IMR-90 (cell line): ENCODE measurements around the gene LPIN1. TPM values are rescaled to one million over a fixed set of nuclear protein-coding genes. Genes with fewer than 3 reads are reported as not detected.
"Not testable (repeated sequence)": the region's sequence is repeated elsewhere in the genome, so short reads cannot be mapped to it uniquely, and the experiment has no call there.

Experiments
- ATAC-seq: fragments of 200-7000 bp; cut with Tn5 transposase; 2 replicates; pipeline ENCODE4 v1.9.1; 2020; ENCODE audit warnings: low read depth, mild to moderate bottlenecking, moderate library complexity
- BruUV-seq: library from RNA; stranded (reverse); fragments of 400-500 nt; replicated peaks from 2 replicates; lab custom pipeline; 2021; lab: Mats Ljungman, UMichigan
- CTCF ChIA-PET: fragments of 300-600 bp; formaldehyde crosslinking; extraction: SDS; loops from one replicate; lab custom pipeline; 2021; ENCODE audit warnings: antibody characterized with exemption; lab: Yijun Ruan, JAX
- POLR2A ChIA-PET: fragments of 300-600 bp; sonication (Branson Sonifier 250); formaldehyde crosslinking; loops from one replicate; lab custom pipeline; 2022; ENCODE audit warnings: antibody characterized with exemption; ENCODE audit not compliant: unreplicated experiment; lab: Charles Lee
- DNase-seq: peaks from one replicate; pipeline ENCODE4 v3.0.0; 2013
- H2AFZ ChIP-seq: replicated peaks from 2 replicates; pipeline ENCODE3; 2013; ENCODE audit warnings: low read length, mild to moderate bottlenecking; ENCODE audit not compliant: poor library complexity
- H2AK5ac ChIP-seq: 2 replicates; pipeline ENCODE4 v1.6.1; 2013; ENCODE audit warnings: low read depth, low read length, inconsistent platforms
- H2AK9ac ChIP-seq: replicated peaks from 2 replicates; pipeline ENCODE3; 2013; ENCODE audit warnings: mild to moderate bottlenecking, low read depth, low read length, moderate library complexity; ENCODE audit not compliant: poor library complexity
- H2BK120ac ChIP-seq: 2 replicates; pipeline ENCODE4 v1.6.1; 2013; ENCODE audit warnings: low read depth, low read length, inconsistent platforms
- H2BK15ac ChIP-seq: 3 replicates; pipeline ENCODE4 v1.6.1; 2013; ENCODE audit warnings: low read depth, low read length, inconsistent platforms
- H2BK20ac ChIP-seq: 2 replicates; pipeline ENCODE4 v1.6.1; 2013; ENCODE audit warnings: low read depth, mild to moderate bottlenecking, inconsistent platforms, low read length, moderate library complexity
- H2BK5ac ChIP-seq: 2 replicates; pipeline ENCODE4 v1.6.1; 2013; ENCODE audit warnings: mild to moderate bottlenecking, low read depth, low read length, inconsistent platforms; ENCODE audit not compliant: poor library complexity, severe bottlenecking
- H3K14ac ChIP-seq: replicated peaks from 2 replicates; pipeline ENCODE4 v1.6.1; 2013; ENCODE audit warnings: low read depth, low read length, inconsistent platforms
- H3K18ac ChIP-seq: 2 replicates; pipeline ENCODE4 v1.6.1; 2013; ENCODE audit warnings: low read depth, low read length, control low read depth
- H3K23ac ChIP-seq: 2 replicates; pipeline ENCODE4 v1.6.1; 2013; ENCODE audit warnings: low read depth, low read length, inconsistent platforms
- H3K27ac ChIP-seq: 2 replicates; pipeline ENCODE4 v1.5.1; 2013; ENCODE audit warnings: mild to moderate bottlenecking, control low read depth, low read length; ENCODE audit not compliant: insufficient read depth
- H3K27me3 ChIP-seq: 2 replicates; pipeline ENCODE4 v1.6.1; 2013; ENCODE audit warnings: low read length; ENCODE audit not compliant: control insufficient read depth, insufficient read depth
- H3K36me3 ChIP-seq: 2 replicates; pipeline ENCODE4 v1.6.1; 2013; ENCODE audit warnings: low read length, mixed read lengths; ENCODE audit not compliant: control insufficient read depth, insufficient read depth
- H3K4ac ChIP-seq: 2 replicates; pipeline ENCODE4 v1.6.1; 2013; ENCODE audit warnings: low read depth, low read length, inconsistent platforms
- H3K4me1 ChIP-seq: 2 replicates; pipeline ENCODE4 v1.6.1; 2013; ENCODE audit warnings: low read length, mixed read lengths; ENCODE audit not compliant: control insufficient read depth, insufficient read depth
- H3K4me2 ChIP-seq: 2 replicates; pipeline ENCODE4 v1.6.1; 2013; ENCODE audit warnings: low read depth, mild to moderate bottlenecking, control low read depth, low read length, moderate library complexity
- H3K4me3 ChIP-seq: 2 replicates; pipeline ENCODE4 v1.5.1; 2013; ENCODE audit warnings: low read depth, mild to moderate bottlenecking, control low read depth, low read length, moderate library complexity; ENCODE audit not compliant: insufficient read depth
- H3K56ac ChIP-seq: 2 replicates; pipeline ENCODE4 v1.6.1; 2013; ENCODE audit warnings: low read length, inconsistent platforms; ENCODE audit not compliant: insufficient read depth; ENCODE audit errors: extremely low read depth
- H3K79me1 ChIP-seq, 2 experiments: 2 replicates each; pipeline ENCODE4 v1.6.1; 2013; ENCODE audit warnings: low read length in 2 of 2, inconsistent platforms in 1 of 2, low read depth in 1 of 2
- H3K9ac ChIP-seq: 2 replicates; pipeline ENCODE4 v1.6.1; 2013; ENCODE audit warnings: low read depth, low read length, control low read depth
- H3K9me1 ChIP-seq: 2 replicates; pipeline ENCODE4 v1.6.1; 2013; ENCODE audit warnings: low read length, inconsistent platforms; ENCODE audit not compliant: insufficient read depth
- H3K9me3 ChIP-seq: 2 replicates; pipeline ENCODE4 v1.6.1; 2013; ENCODE audit warnings: low read length; ENCODE audit not compliant: control insufficient read depth, insufficient read depth
- H4K20me1 ChIP-seq: 2 replicates; pipeline ENCODE4 v1.6.1; 2013; ENCODE audit warnings: low read length, inconsistent platforms; ENCODE audit not compliant: insufficient read depth
- H4K5ac ChIP-seq: 2 replicates; pipeline ENCODE4 v1.6.1; 2013; ENCODE audit warnings: mild to moderate bottlenecking, low read depth, low read length, control low read depth
- H4K8ac ChIP-seq, 2 experiments: 2 replicates each; pipeline ENCODE4 v1.6.1; 2013; ENCODE audit warnings: low read depth in 2 of 2, low read length in 2 of 2, control low read depth in 1 of 2, inconsistent platforms in 1 of 2
- H4K91ac ChIP-seq: 2 replicates; pipeline ENCODE4 v1.6.1; 2013; ENCODE audit warnings: low read depth, low read length, inconsistent platforms; ENCODE audit not compliant: insufficient read depth
- WGBS, 2 experiments: methylation state at CpG; one replicate each; pipeline versions ENCODE4 v1.1.5 to v1.1.7; 2013; ENCODE audit warnings: missing lambda C conversion rate in 2 of 2; ENCODE audit not compliant: insufficient read length in 1 of 2; ENCODE audit errors: extremely low coverage in 2 of 2; 5-methylcytosine and 5-hydroxymethylcytosine counted together
- dilution Hi-C: fragments of 300-500 bp; cut with HindIII; formaldehyde crosslinking; loops from one replicate; pipeline ENCODE4 v1.14.3; 2018; ENCODE audit warnings: low sequenced_read_pairs; ENCODE audit not compliant: unreplicated experiment
- in situ Hi-C: fragments of 300-500 bp; cut with MboI; formaldehyde crosslinking; loops from 3 replicates; pipeline ENCODE4 v1.14.3; 2019; ENCODE audit warnings: low sequenced_read_pairs, inconsistent platforms, mixed read lengths
- intact Hi-C: fragments of 100-400 bp; cut with micrococcal nuclease; formaldehyde crosslinking; loops from 2 replicates; pipeline ENCODE4 v1.10.0; 2022
- polyA plus RNA-seq, 3 experiments: library from polyadenylated mRNA; depleted of rRNA; stranded (reverse); fragments of >200 nt; gene quantifications; 2 replicates each; pipeline ENCODE4 v1.2.3, GENCODE V29; 2012; ENCODE audit warnings: low replicate concordance in 1 of 3
- total RNA-seq: library from RNA; depleted of rRNA; stranded (reverse); fragments of >200 nt; gene quantifications from 2 replicates; pipeline ENCODE4 v1.2.3, GENCODE V29; 2012

Gene LPIN1
- total and polyA plus RNA-seq, 2 of the 4 experiments (the other 2 are of a cell fraction) = 21.3 to 25.1 TPM

GRCh38 chr2:11822359-11822745, 75.9 kb downstream of the LPIN1 start:
- H3K56ac ChIP-seq, in situ Hi-C loops, H2BK15ac ChIP-seq, H3K4me2 ChIP-seq, H3K4me3 ChIP-seq, H4K5ac ChIP-seq, H3K9ac ChIP-seq, H3K23ac ChIP-seq, ATAC-seq, H4K91ac ChIP-seq, DNase-seq, POLR2A ChIA-PET, H3K27me3 ChIP-seq, BruUV-seq, H4K20me1 ChIP-seq, H2AK9ac ChIP-seq, H2AFZ ChIP-seq, H3K9me3 ChIP-seq, H3K79me1 ChIP-seq, H2BK5ac ChIP-seq, H3K14ac ChIP-seq, H4K8ac ChIP-seq, dilution Hi-C loops: not testable (repeated sequence)
- H2AK5ac ChIP-seq = 0 out of 2 replicates have a peak overlapping the region, but pooled peaks have one; percentile 7
- peak overlapping the region; percentile 26; the same call in 1 of the 2 replicates for H2BK20ac ChIP-seq
- intact Hi-C loops = loop anchor here (10.0 kb wide), 1 partner anchor 592 kb away; no protein-coding TSS in a partner anchor
- no CpG with 5 or more reads among the region's 4 CpGs for WGBS, 2 experiments
- 0 out of 2 replicates have a peak overlapping the region, but pooled peaks have one; percentile 30 for H2BK120ac ChIP-seq
- H3K18ac ChIP-seq = peak overlapping the region; percentile 40
- peaks cover 17% of the 10 kb centered on the region for H3K4me1 ChIP-seq
- peaks cover 14% of the 10 kb centered on the region for H3K9me1 ChIP-seq
- H3K4ac ChIP-seq = peak overlapping the region; percentile 29; the same call in 1 of the 2 replicates
- CTCF ChIA-PET = interaction anchor here (0.6 kb wide), 1 partner anchor 861 kb away, joined by 3 read pairs; no protein-coding TSS in a partner anchor
- peak overlapping the region; percentile 40; the same call in 1 of the 2 replicates for H3K27ac ChIP-seq
- H3K36me3 ChIP-seq = peaks cover 19% of the 10 kb centered on the region
